Measurements from ENCODE around the gene CSMD2. TPM values are rescaled to one million over a fixed set of nuclear protein-coding genes. Genes with fewer than 3 reads are reported as not detected.

The CSMD2 gene
- total RNA-seq, 1 experiment from 2014 or later: 1.5 TPM

- DNase-seq (ENCODE audit: low spot score): no peak
These were observed 159.7 kb downstream of the CSMD2 start for GRCh38 chr1:34005309-34005708.

GRCh38 chr1:34002810-34003209, 162.2 kb downstream of the CSMD2 start:
- no peak for DNase-seq (ENCODE audit: low spot score)

- no peak for DNase-seq (ENCODE audit: low spot score)
These were observed 167.6 kb downstream of the CSMD2 start for GRCh38 chr1:33997127-33998036.

GRCh38 chr1:33996281-33996680, 168.7 kb downstream of the CSMD2 start:
- no peak for DNase-seq (ENCODE audit: low spot score)

- DNase-seq (ENCODE audit: low spot score): no peak
These were observed 171.7 kb downstream of the CSMD2 start for GRCh38 chr1:33993301-33993700.

GRCh38 chr1:33990281-33990680, 174.7 kb downstream of the CSMD2 start:
- no peak for DNase-seq (ENCODE audit: low spot score)

GRCh38 chr1:33988161-33988560, 176.9 kb downstream of the CSMD2 start:
- DNase-seq (ENCODE audit: low spot score): no peak

GRCh38 chr1:33986390-33987095, 178.5 kb downstream of the CSMD2 start:
- DNase-seq (ENCODE audit: low spot score): peak; percentile 64

- peak; percentile 34 for DNase-seq (ENCODE audit: low spot score)
These were observed 179.4 kb downstream of the CSMD2 start for GRCh38 chr1:33985656-33986055.

GRCh38 chr1:33984906-33985565, 180.0 kb downstream of the CSMD2 start:
- DNase-seq (ENCODE audit: low spot score): peak; percentile 57

GRCh38 chr1:33982419-33982818, 182.6 kb downstream of the CSMD2 start:
- no peak for DNase-seq (ENCODE audit: low spot score)

GRCh38 chr1:33979341-33979740, 185.7 kb downstream of the CSMD2 start:
- DNase-seq (ENCODE audit: low spot score): no peak

GRCh38 chr1:33975961-33976360, 189.1 kb downstream of the CSMD2 start:
- no peak for DNase-seq (ENCODE audit: low spot score)

GRCh38 chr1:33973799-33974545, 191.1 kb downstream of the CSMD2 start:
- DNase-seq (ENCODE audit: low spot score): no peak

GRCh38 chr1:33972676-33973395, 192.2 kb downstream of the CSMD2 start:
- DNase-seq (ENCODE audit: low spot score): no peak

GRCh38 chr1:33971913-33972312, 193.1 kb downstream of the CSMD2 start:
- no peak for DNase-seq (ENCODE audit: low spot score)

- DNase-seq (ENCODE audit: low spot score): no peak
These were observed 193.9 kb downstream of the CSMD2 start for GRCh38 chr1:33971018-33971710.

GRCh38 chr1:33970148-33970825, 194.7 kb downstream of the CSMD2 start:
- DNase-seq (ENCODE audit: low spot score): no peak

- DNase-seq (ENCODE audit: low spot score): no peak
These were observed 198.5 kb downstream of the CSMD2 start for GRCh38 chr1:33966346-33967141.
